Stimulated activated CD8-positive, alpha-beta memory T cell treated with anti-CD3 and anti-CD28 coated beads, Interleukin-12 subunit alpha, Interleukin-12 subunit beta, amount 100 ng/mL, for 1 hour (primary cell): ENCODE results near the gene ANKMY1.
"Not testable (repeated sequence)": the region's sequence is repeated elsewhere in the genome, so short reads cannot be mapped to it uniquely, and the experiment has no call there.

Source experiments
- DNase-seq: peaks from one replicate; pipeline ENCODE4 v3.0.0-alpha.2; 2020; ENCODE audit warnings: low read depth

The ANKMY1 gene

GRCh38 chr2:240555541-240556250 is 2.1 kb downstream of the ANKMY1 start:
- no peak for DNase-seq

- DNase-seq = no peak
Measured at GRCh38 chr2:240554767-240555493, 2.9 kb downstream of the ANKMY1 start.

GRCh38 chr2:240553956-240554480 is 3.8 kb downstream of the ANKMY1 start:
- DNase-seq = no peak

- no peak for DNase-seq
Measured at GRCh38 chr2:240551811-240552210, 6.0 kb downstream of the ANKMY1 start.

GRCh38 chr2:240551288-240551687 is 6.5 kb downstream of the ANKMY1 start:
- no peak for DNase-seq

- no peak for DNase-seq
Measured at GRCh38 chr2:240539906-240540305, 17.9 kb downstream of the ANKMY1 start.

GRCh38 chr2:240539101-240539500 is 18.7 kb downstream of the ANKMY1 start:
- DNase-seq = not testable (repeated sequence)

- no peak for DNase-seq
Measured at GRCh38 chr2:240538031-240538780, 19.6 kb downstream of the ANKMY1 start.

- no peak for DNase-seq
Measured at GRCh38 chr2:240532031-240532775, 25.6 kb downstream of the ANKMY1 start.

- no peak for DNase-seq
Measured at GRCh38 chr2:240531038-240531437, 26.8 kb downstream of the ANKMY1 start.

GRCh38 chr2:240530181-240530580 is 27.6 kb downstream of the ANKMY1 start:
- DNase-seq = no peak

GRCh38 chr2:240529344-240529999 is 28.3 kb downstream of the ANKMY1 start:
- no peak for DNase-seq

GRCh38 chr2:240528406-240529040 is 29.3 kb downstream of the ANKMY1 start:
- DNase-seq = no peak

GRCh38 chr2:240527153-240527750 is 30.5 kb downstream of the ANKMY1 start:
- DNase-seq = no peak

- DNase-seq = no peak
Measured at GRCh38 chr2:240526521-240526920, 31.3 kb downstream of the ANKMY1 start.

- no peak for DNase-seq
Measured at GRCh38 chr2:240525802-240526201, 32.0 kb downstream of the ANKMY1 start.

GRCh38 chr2:240524963-240525718 is 32.6 kb downstream of the ANKMY1 start:
- no peak for DNase-seq

GRCh38 chr2:240523451-240524281 is 34.1 kb downstream of the ANKMY1 start:
- no peak for DNase-seq

GRCh38 chr2:240522406-240522805 is 35.4 kb downstream of the ANKMY1 start:
- no peak for DNase-seq
